WTC11 (cell line): Measurements from ENCODE around the gene RAB32. TPM values are rescaled to one million over a fixed set of nuclear protein-coding genes. Genes with fewer than 3 reads are reported as not detected.

Experiments used
- ATAC-seq: fragments of 200-7000 bp; cut with Tn5 transposase; 2 replicates; pipeline ENCODE4 v1.10.0; 2021; ENCODE audit warnings: mild to moderate bottlenecking, moderate library complexity
- CTCF ChIA-PET: fragments of 300-600 bp; sonication (Branson Sonifier 250); formaldehyde crosslinking; loops from one replicate; lab custom pipeline; 2021; ENCODE audit warnings: antibody characterized with exemption; lab: Charles Lee
- POLR2A ChIA-PET: fragments of 350-600 bp; sonication (Branson Sonifier 250); formaldehyde crosslinking; loops from one replicate; lab custom pipeline; 2021; ENCODE audit warnings: antibody characterized with exemption; lab: Charles Lee
- DNase-seq: peaks from one replicate; pipeline ENCODE4 v3.0.0; 2021; ENCODE audit warnings: low spot score
- H3K27ac Mint-ChIP-seq: 2 replicates; pipeline ENCODE4 v1.8.0; 2021; ENCODE audit warnings: mixed read lengths
- H3K27me3 Mint-ChIP-seq: 2 replicates; pipeline ENCODE4 v1.8.0; 2021; ENCODE audit warnings: low read depth, mild to moderate bottlenecking, moderate library complexity, mixed read lengths
- H3K36me3 Mint-ChIP-seq: 2 replicates; pipeline ENCODE4 v1.8.0; 2021; ENCODE audit warnings: mixed read lengths
- H3K4me1 Mint-ChIP-seq: 2 replicates; pipeline ENCODE4 v1.8.0; 2022; ENCODE audit warnings: mixed read lengths
- H3K4me3 Mint-ChIP-seq: 2 replicates; pipeline ENCODE4 v1.8.0; 2021; ENCODE audit warnings: mild to moderate bottlenecking, moderate library complexity, mixed read lengths
- H3K9me3 Mint-ChIP-seq: 2 replicates; pipeline ENCODE4 v1.8.0; 2021; ENCODE audit warnings: mixed read lengths
- ATF2 ChIP-seq: sonication (generic); formaldehyde crosslinking; IDR thresholded peaks from 2 replicates; pipeline ENCODE4 v1.8.1; 2022; ENCODE audit warnings: low read depth, missing genetic modification reagents, borderline replicate concordance
- ATF6 ChIP-seq: sonication (generic); formaldehyde crosslinking; IDR thresholded peaks from 2 replicates; pipeline ENCODE4 v1.8.1; 2023; ENCODE audit warnings: mild to moderate bottlenecking, missing genetic modification reagents
- CREM ChIP-seq: sonication (generic); formaldehyde crosslinking; IDR thresholded peaks from 2 replicates; pipeline ENCODE4 v1.8.1; 2022; ENCODE audit warnings: mild to moderate bottlenecking, missing genetic modification reagents, moderate library complexity
- E2F5 ChIP-seq: sonication (generic); formaldehyde crosslinking; IDR thresholded peaks from 2 replicates; pipeline ENCODE4 v1.8.1; 2022; ENCODE audit warnings: mild to moderate bottlenecking, moderate library complexity, missing genetic modification reagents
- EMX1 ChIP-seq: fragments of 250-450 bp; sonication (Bioruptor Pico); IDR thresholded peaks from 2 replicates; pipeline ENCODE4 v1.8.0; 2021; ENCODE audit warnings: mild to moderate bottlenecking
- FOXJ3 ChIP-seq: sonication (generic); formaldehyde crosslinking; IDR thresholded peaks from 2 replicates; pipeline ENCODE4 v1.9.0; 2021; ENCODE audit warnings: missing genetic modification reagents, mild to moderate bottlenecking, borderline replicate concordance
- FOXK1 ChIP-seq: sonication (generic); formaldehyde crosslinking; IDR thresholded peaks from 2 replicates; pipeline ENCODE4 v1.8.0; 2022; ENCODE audit warnings: mild to moderate bottlenecking, moderate library complexity, missing genetic modification reagents
- IRF1 ChIP-seq: sonication (generic); formaldehyde crosslinking; IDR thresholded peaks from 2 replicates; pipeline ENCODE4 v1.8.0; 2023; ENCODE audit warnings: missing genetic modification reagents
- JAZF1 ChIP-seq: fragments of 250-450 bp; sonication (Bioruptor Pico); IDR thresholded peaks from 2 replicates; pipeline ENCODE4 v1.9.0; 2021; ENCODE audit warnings: moderate library complexity, mild to moderate bottlenecking, inconsistent platforms
- JUN ChIP-seq: sonication (generic); formaldehyde crosslinking; IDR thresholded peaks from 2 replicates; pipeline ENCODE4 v1.8.0; 2023; ENCODE audit warnings: mild to moderate bottlenecking, missing genetic modification reagents
- MAX ChIP-seq: sonication (generic); formaldehyde crosslinking; IDR thresholded peaks from 2 replicates; pipeline ENCODE4 v1.8.0; 2022; ENCODE audit warnings: mild to moderate bottlenecking, missing genetic modification reagents
- MXD4 ChIP-seq: fragments of 250-450 bp; sonication (Bioruptor Pico); IDR thresholded peaks from 2 replicates; pipeline ENCODE4 v1.8.0; 2021; ENCODE audit warnings: mild to moderate bottlenecking, moderate library complexity, borderline replicate concordance
- MYBL2 ChIP-seq: sonication (generic); formaldehyde crosslinking; IDR thresholded peaks from 2 replicates; pipeline ENCODE4 v1.8.1; 2023; ENCODE audit warnings: mild to moderate bottlenecking, moderate library complexity, missing genetic modification reagents
- NR2C2 ChIP-seq: sonication (generic); formaldehyde crosslinking; IDR thresholded peaks from 2 replicates; pipeline ENCODE4 v1.8.0; 2022; ENCODE audit warnings: mild to moderate bottlenecking, missing genetic modification reagents
- OVOL2 ChIP-seq: fragments of 250-450 bp; sonication (Bioruptor Pico); IDR thresholded peaks from 2 replicates; pipeline ENCODE4 v1.9.0; 2021; ENCODE audit warnings: mild to moderate bottlenecking, borderline replicate concordance
- PRDM15 ChIP-seq: sonication (generic); formaldehyde crosslinking; IDR thresholded peaks from 2 replicates; pipeline ENCODE4 v1.8.0; 2022; ENCODE audit warnings: missing genetic modification reagents
- PREB ChIP-seq: sonication (generic); formaldehyde crosslinking; IDR thresholded peaks from 2 replicates; pipeline ENCODE4 v1.8.1; 2022; ENCODE audit warnings: mild to moderate bottlenecking, missing genetic modification reagents, moderate library complexity, borderline replicate concordance
- PRRX2 ChIP-seq: fragments of 250-450 bp; sonication (Bioruptor Pico); IDR thresholded peaks from 2 replicates; pipeline ENCODE4 v1.8.0; 2021; ENCODE audit warnings: mild to moderate bottlenecking
- ZBTB43 ChIP-seq: sonication (generic); formaldehyde crosslinking; IDR thresholded peaks from 2 replicates; pipeline ENCODE4 v1.8.1; 2023; ENCODE audit warnings: mild to moderate bottlenecking, missing genetic modification reagents
- ZNF138 ChIP-seq: sonication (generic); formaldehyde crosslinking; conservative IDR thresholded peaks from 2 replicates; pipeline ENCODE4 v1.8.1; 2022; ENCODE audit warnings: mild to moderate bottlenecking, moderate library complexity, missing genetic modification reagents
- ZNF416 ChIP-seq: fragments of 250-450 bp; sonication (Bioruptor Pico); IDR thresholded peaks from 2 replicates; pipeline ENCODE4 v1.9.0; 2021; ENCODE audit warnings: mild to moderate bottlenecking, inconsistent platforms
- ZNF512 ChIP-seq: sonication (generic); formaldehyde crosslinking; IDR thresholded peaks from 2 replicates; pipeline ENCODE4 v1.8.1; 2022; ENCODE audit warnings: missing genetic modification reagents, borderline replicate concordance
- total RNA-seq: library from RNA; stranded (reverse); gene quantifications from 3 replicates; pipeline ENCODE4 v1.2.3, GENCODE V29; 2021

RAB32 gene
- total RNA-seq, 1 experiment from 2014 or later, result 3.9 TPM

- Mint-ChIP-seq H3K9me3 (no peaks in the 10 kb centered on the region), H3K27me3 (no peaks in the 10 kb centered on the region), H3K36me3 (no peaks in the 10 kb centered on the region), H3K27ac (no peak overlapping the region), H3K4me3 (no peak overlapping the region), H3K4me1 (no peaks in the 10 kb centered on the region)
- DNase-seq, result no peak
- CTCF ChIA-PET, result no interaction called here
- POLR2A ChIA-PET, result no interaction called here
- no peak for ATAC-seq
- TF ChIP-seq FOXJ3 (CRISPR knock-in tag) (no peak), CREM (CRISPR knock-in tag) (no peak), IRF1 (CRISPR knock-in tag) (no peak), MXD4 (CRISPR knock-in tag) (no peak), ZBTB43 (no peak), ATF2 (no peak), NR2C2 (CRISPR knock-in tag) (no peak), EMX1 (CRISPR knock-in tag) (no peak), ATF6 (no peak), ZNF512 (CRISPR knock-in tag) (no peak), E2F5 (CRISPR knock-in tag) (no peak), PRRX2 (CRISPR knock-in tag) (no peak), FOXK1 (CRISPR knock-in tag) (no peak), MYBL2 (CRISPR knock-in tag) (no peak)
These were observed 39.2 kb downstream of the RAB32 start for GRCh38 chr6:146582857-146583256.

GRCh38 chr6:146583966-146584365, 40.3 kb downstream of the RAB32 start:
- H3K4me1 Mint-ChIP-seq, result no peaks in the 10 kb centered on the region
- H3K4me3 Mint-ChIP-seq, result no peak overlapping the region
- DNase-seq (no peak), ATAC-seq (no peak)
- POLR2A ChIA-PET, result interaction anchor here (0.5 to 0.6 kb wide), 2 partner anchors 38 to 541 kb away, joined by 3 read pairs; no protein-coding TSS in a partner anchor
- H3K27me3 Mint-ChIP-seq, result no peaks in the 10 kb centered on the region
- H3K36me3 Mint-ChIP-seq, result no peaks in the 10 kb centered on the region
- no peak overlapping the region for H3K27ac Mint-ChIP-seq
- no peaks in the 10 kb centered on the region for H3K9me3 Mint-ChIP-seq
- CTCF ChIA-PET, result no interaction called here
- no peak for TF ChIP-seq ZNF416 (CRISPR knock-in tag)
- TF ChIP-seq ZNF138 (CRISPR knock-in tag), result no peak
- no peak for TF ChIP-seq OVOL2
- no peak for TF ChIP-seq JAZF1
- no peak for TF ChIP-seq PREB (CRISPR knock-in tag)
- no peak for TF ChIP-seq PRDM15 (CRISPR knock-in tag)
- no peak for TF ChIP-seq MAX (CRISPR knock-in tag)
- TF ChIP-seq JUN (CRISPR knock-in tag), result no peak
